H1 (cell line): ENCODE data around the gene KCNK4. TPM values are rescaled to one million over a fixed set of nuclear protein-coding genes. Genes with fewer than 3 reads are reported as not detected.

ENCODE experiments used
- CTCF ChIA-PET: fragments of 300-600 bp; sonication (Branson Sonifier 250); formaldehyde crosslinking; loops from one replicate; lab custom pipeline; 2021; ENCODE audit not compliant: partially characterized antibody; lab: Charles Lee
- POLR2A ChIA-PET: fragments of 300-600 bp; sonication (Branson Sonifier 250); formaldehyde crosslinking; loops from one replicate; lab custom pipeline; 2021; ENCODE audit warnings: inconsistent platforms; ENCODE audit not compliant: partially characterized antibody; lab: Charles Lee
- DNase-seq, 2 experiments: peaks; one replicate each; pipeline versions ENCODE4 v3.0.0 to v3.0.0-alpha.2; 2010 to 2022; ENCODE audit warnings: low spot score in 2 of 2, low read depth in 1 of 2, mixed read lengths in 1 of 2
- FAIRE-seq: peaks from 2 replicates; lab custom pipeline; 2011; peaks lifted over from hg19 to GRCh38; lab: Jason Lieb, UNC
- H2AFZ ChIP-seq: 2 replicates; pipeline ENCODE4 v1.8.1; 2012; ENCODE audit warnings: low read length, inconsistent platforms
- H2AK5ac ChIP-seq: 2 replicates; pipeline ENCODE4 v1.6.1; 2013; ENCODE audit warnings: low read depth, low read length
- H2BK120ac ChIP-seq: replicated peaks from 2 replicates; pipeline ENCODE3; 2013; ENCODE audit warnings: low read depth, low read length, inconsistent platforms
- H2BK12ac ChIP-seq: 2 replicates; pipeline ENCODE4 v1.6.1; 2013; ENCODE audit warnings: low read depth, low read length
- H2BK15ac ChIP-seq: 2 replicates; pipeline ENCODE4 v1.6.1; 2013; ENCODE audit warnings: low read length
- H2BK20ac ChIP-seq: 2 replicates; pipeline ENCODE4 v1.6.1; 2013; ENCODE audit warnings: low read length
- H2BK5ac ChIP-seq: 2 replicates; pipeline ENCODE4 v1.6.1; 2013; ENCODE audit warnings: low read depth, low read length
- H3K14ac ChIP-seq: 2 replicates; pipeline ENCODE4 v1.6.1; 2013; ENCODE audit warnings: inconsistent platforms; ENCODE audit not compliant: insufficient read length
- H3K18ac ChIP-seq: 2 replicates; pipeline ENCODE4 v1.6.1; 2013; ENCODE audit warnings: low read length; ENCODE audit errors: extremely low read depth
- H3K23ac ChIP-seq: 2 replicates; pipeline ENCODE4 v1.6.1; 2013; ENCODE audit warnings: inconsistent platforms; ENCODE audit not compliant: insufficient read length
- H3K23me2 ChIP-seq: 2 replicates; pipeline ENCODE4 v1.6.1; 2013; ENCODE audit warnings: low read depth, low read length
- H3K27ac ChIP-seq: 2 replicates; pipeline ENCODE4 v1.6.1; 2011; ENCODE audit warnings: low read depth, low read length, inconsistent platforms
- H3K27me3 ChIP-seq, 4 experiments: replicated peaks in 1 of 4; 1 replicate in 1 of 4; 2 replicates in 3 of 4; pipeline versions ENCODE4 v1.6.1 to v1.8.1; 2011 to 2013; ENCODE audit warnings: low read length in 3 of 4, mild to moderate bottlenecking in 3 of 4, inconsistent platforms in 2 of 4, mixed read lengths in 2 of 4, moderate library complexity in 1 of 4; ENCODE audit not compliant: control insufficient read depth in 3 of 4, insufficient read depth in 3 of 4; ENCODE audit errors: extremely low read depth in 1 of 4
- H3K36me3 ChIP-seq, 4 experiments: 2 replicates each; pipeline versions ENCODE4 v1.6.1 to v1.8.1; 2011 to 2013; ENCODE audit warnings: mild to moderate bottlenecking in 4 of 4, low read length in 3 of 4, moderate library complexity in 2 of 4, control low read depth in 1 of 4, inconsistent platforms in 1 of 4; ENCODE audit not compliant: insufficient read depth in 4 of 4, control insufficient read depth in 2 of 4
- H3K4ac ChIP-seq: replicated peaks from 2 replicates; pipeline ENCODE3; 2013; ENCODE audit warnings: low read length, low read depth, mixed read lengths, inconsistent platforms; ENCODE audit not compliant: insufficient read length
- H3K4me1 ChIP-seq, 4 experiments: replicated peaks in 1 of 4; 1 replicate in 1 of 4; 2 replicates in 3 of 4; pipeline versions ENCODE4 v1.6.1 to v1.8.1; 2011 to 2013; ENCODE audit warnings: low read length in 3 of 4, inconsistent platforms in 2 of 4, mixed read lengths in 1 of 4; ENCODE audit not compliant: insufficient read depth in 4 of 4, control insufficient read depth in 3 of 4
- H3K4me2 ChIP-seq, 2 experiments: 2 replicates each; pipeline versions ENCODE4 v1.6.1 to v1.8.1; 2011 to 2013; ENCODE audit warnings: low read depth in 2 of 2, low read length in 2 of 2, control low read depth in 1 of 2, inconsistent platforms in 1 of 2, mild to moderate bottlenecking in 1 of 2; ENCODE audit not compliant: insufficient read depth in 1 of 2
- H3K4me3 ChIP-seq, 4 experiments: fragments of 200-600, 300-600 bp in 1 of 4; sonication (generic), shearing (Covaris generic), sonication (Bioruptor Twin) in 1 of 4; 2 replicates each; pipeline versions ENCODE4 v1.5.1 to v1.8.1; 2011 to 2016; ENCODE audit warnings: low read length in 4 of 4, low read depth in 3 of 4, control low read depth in 2 of 4, inconsistent platforms in 2 of 4, mild to moderate bottlenecking in 2 of 4, mixed read lengths in 1 of 4, moderate library complexity in 1 of 4; ENCODE audit not compliant: insufficient read depth in 2 of 4; ENCODE audit errors: extremely low read depth in 1 of 4
- H3K56ac ChIP-seq: replicated peaks from 2 replicates; pipeline ENCODE3; 2013; ENCODE audit warnings: low read depth, mild to moderate bottlenecking, mixed read lengths, low read length, inconsistent platforms; ENCODE audit not compliant: insufficient read length
- H3K79me1 ChIP-seq: 2 replicates; pipeline ENCODE4 v1.6.1; 2013; ENCODE audit warnings: low read depth, low read length, control low read depth
- H3K79me2 ChIP-seq, 2 experiments: 2 replicates each; pipeline versions ENCODE4 v1.6.1 to v1.8.1; 2012 to 2013; ENCODE audit warnings: low read length in 2 of 2, mild to moderate bottlenecking in 2 of 2, inconsistent platforms in 1 of 2; ENCODE audit not compliant: insufficient read depth in 2 of 2, control insufficient read depth in 1 of 2
- H3K9ac ChIP-seq, 4 experiments: replicated peaks in 1 of 4; 1 replicate in 1 of 4; 2 replicates in 3 of 4; pipeline versions ENCODE4 v1.6.1 to v1.8.1; 2011 to 2013; ENCODE audit warnings: low read depth in 3 of 4, low read length in 3 of 4, control low read depth in 2 of 4, mild to moderate bottlenecking in 2 of 4, moderate library complexity in 2 of 4, inconsistent platforms in 1 of 4; ENCODE audit errors: extremely low read depth in 1 of 4
- H3K9me3 ChIP-seq, 2 experiments: 2 replicates each; pipeline versions ENCODE4 v1.6.1 to v1.8.1; 2012 to 2013; ENCODE audit warnings: mild to moderate bottlenecking in 2 of 2, moderate library complexity in 2 of 2, control low read depth in 1 of 2, inconsistent platforms in 1 of 2, low read depth in 1 of 2, low read length in 1 of 2, mixed read lengths in 1 of 2; ENCODE audit not compliant: insufficient read depth in 2 of 2
- H4K20me1 ChIP-seq, 2 experiments: replicated peaks in 1 of 2; 2 replicates each; pipeline versions ENCODE3 to v1.8.1; 2011 to 2013; ENCODE audit warnings: inconsistent platforms in 2 of 2, low read length in 2 of 2, mild to moderate bottlenecking in 1 of 2; ENCODE audit not compliant: insufficient read depth in 2 of 2, control insufficient read depth in 1 of 2
- H4K5ac ChIP-seq: 2 replicates; pipeline ENCODE4 v1.6.1; 2013; ENCODE audit warnings: low read length, low read depth, mixed read lengths, inconsistent platforms; ENCODE audit not compliant: insufficient read length
- H4K8ac ChIP-seq: 2 replicates; pipeline ENCODE4 v1.8.0; 2013; ENCODE audit warnings: mild to moderate bottlenecking, moderate library complexity, low read length, inconsistent platforms; ENCODE audit not compliant: insufficient read depth; ENCODE audit errors: extremely low read depth
- H4K91ac ChIP-seq: replicated peaks from 2 replicates; pipeline ENCODE3; 2013; ENCODE audit warnings: low read length, mixed read lengths, inconsistent platforms; ENCODE audit not compliant: insufficient read length
- EZH2 ChIP-seq: fragments of 200-600 bp; sonication (generic); IDR thresholded peaks from 2 replicates; pipeline ENCODE4 v1.7.1; 2012; ENCODE audit warnings: low read depth, mild to moderate bottlenecking, moderate library complexity, low read length, inconsistent platforms; ENCODE audit not compliant: severe bottlenecking
- KDM4A ChIP-seq: IDR thresholded peaks from one replicate; pipeline ENCODE4 v1.7.1; 2012; ENCODE audit warnings: low read depth, mild to moderate bottlenecking, moderate library complexity, low read length, inconsistent platforms; ENCODE audit not compliant: severe bottlenecking
- SUZ12 ChIP-seq: fragments of 200-600 bp; sonication (generic); IDR thresholded peaks from 2 replicates; pipeline ENCODE4 v1.6.1; 2012; ENCODE audit warnings: mild to moderate bottlenecking, inconsistent platforms, low read length, moderate library complexity, mixed read lengths
- ZNF274 ChIP-seq: IDR thresholded peaks from 2 replicates; pipeline ENCODE4 v1.7.0; 2012; ENCODE audit warnings: low read length, borderline replicate concordance; ENCODE audit errors: extremely low read depth
- WGBS, 2 experiments: shearing (Covaris generic) in 1 of 2; methylation state at CpG; one replicate each; pipeline versions ENCODE4 v1.1.6 to v1.1.7; 2013 to 2015; ENCODE audit warnings: low lambda C conversion rate in 2 of 2, mixed read lengths in 2 of 2, inconsistent platforms in 1 of 2, low coverage in 1 of 2, missing lambda C conversion rate in 1 of 2; ENCODE audit not compliant: insufficient replicate concordance in 2 of 2, insufficient coverage in 1 of 2, insufficient read length in 1 of 2; ENCODE audit errors: extremely low coverage in 1 of 2, missing lambda C conversion rate in 1 of 2; 5-methylcytosine and 5-hydroxymethylcytosine counted together
- polyA plus RNA-seq, 7 experiments: library from polyadenylated mRNA; depleted of rRNA in 3 of 7; stranded (reverse) in 5 of 7; unstranded in 2 of 7; fragments of >200 nt in 5 of 7; fragments of 200-250 nt in 2 of 7; gene quantifications; 1 replicate in 5 of 7; 2 replicates in 1 of 7; 4 replicates in 1 of 7; pipeline versions ENCODE4 v1.2.1 to v1.2.3, GENCODE V29; 2011 to 2013; ENCODE audit warnings: missing spikeins in 2 of 7, mixed read lengths in 2 of 7
- total RNA-seq: library from RNA; stranded (reverse); fragmentation: NEBNext Ultra II Directional; extraction: Animal tissue kit (Norgen Biotek cat#: 25700); gene quantifications from 2 replicates; pipeline ENCODE4 v1.2.1, GENCODE V29; 2021

Gene KCNK4
- total and polyA plus RNA-seq, 2 of the 8 experiments (the other 6 are each of a cell fraction or from before 2014, with no cell fraction given) = 0.19 TPM; not detected in 1

- peak overlapping the region; percentile 4 to 49 (median 10); a peak in 6 of 8 replicates for H3K4me3 ChIP-seq
- CTCF ChIA-PET = interaction anchor here (0.6 to 1.3 kb wide), 6 partner anchors 44 to 85 kb away, joined by 3 to 4 read pairs (median 4); no protein-coding TSS in a partner anchor
- H2BK20ac ChIP-seq = no peak overlapping the region
- POLR2A ChIA-PET = interaction anchor here (0.7 to 1.6 kb wide), 2 partner anchors 10 to 48 kb away, joined by 3 read pairs; partner anchors contain the start of gene PLCB3
- no peaks in the 10 kb centered on the region for H3K79me1 ChIP-seq
- H3K18ac ChIP-seq = no peak overlapping the region
- DNase-seq = peak in 1 of 2 experiments; percentile 69
- H2AFZ ChIP-seq = no peak overlapping the region
- peak overlapping the region; percentile 75 for H4K8ac ChIP-seq
- H3K4me1 ChIP-seq = peaks cover 3 to 27% (median 18%) of the 10 kb centered on the region in 4 experiments; a peak in 6 of 7 replicates
- no peaks in the 10 kb centered on the region; a peak in 1 of 8 replicates for H3K36me3 ChIP-seq
- no peak overlapping the region for H3K56ac ChIP-seq
- no peak overlapping the region for H2BK15ac ChIP-seq
- no peak overlapping the region for H4K91ac ChIP-seq
- no peak overlapping the region for H3K4ac ChIP-seq
- H3K9ac ChIP-seq = no peak overlapping the region
- no peak overlapping the region for H2BK12ac ChIP-seq
- peaks cover 7% of the 10 kb centered on the region; the same call in 1 of the 2 replicates for H3K23me2 ChIP-seq
- H3K79me2 ChIP-seq = no peaks in the 10 kb centered on the region
- H3K9me3 ChIP-seq = no peaks in the 10 kb centered on the region; a peak in 1 of 4 replicates
- no peak overlapping the region for H3K14ac ChIP-seq
- H2BK120ac ChIP-seq = no peak overlapping the region
- peak; percentile 29 for TF ChIP-seq KDM4A
- TF ChIP-seq ZNF274 = no peak
- peak; percentile 98 for TF ChIP-seq EZH2
- TF ChIP-seq SUZ12 = peak; percentile 96
- no peak for FAIRE-seq
- no peak overlapping the region for H2BK5ac ChIP-seq
- no peak overlapping the region for H4K5ac ChIP-seq
- no peak overlapping the region for H3K27ac ChIP-seq
- peaks cover 0 to 16% of the 10 kb centered on the region in 2 experiments for H4K20me1 ChIP-seq
- no peak overlapping the region for H2AK5ac ChIP-seq
- H3K4me2 ChIP-seq = peak overlapping the region; percentile 59 to 66
- H3K27me3 ChIP-seq = peaks cover 57 to 83% (median 70%) of the 10 kb centered on the region in 4 experiments
- no peak overlapping the region for H3K23ac ChIP-seq
- WGBS, 2 experiments = 17% methylated on average over 17 of the region's 60 CpGs; no CpG with 5 or more reads in 1 of the 2 experiments
Measured at GRCh38 chr11:64298966-64299846, 8.1 kb downstream of the KCNK4 start.
